ENCODE measurements around the gene EVI2B.
"Not testable (repeated sequence)": the region's sequence is repeated elsewhere in the genome, so short reads cannot be mapped to it uniquely, and the experiment has no call there.

EVI2B gene

GRCh38 chr17:31313982-31314781 is at the start of gene EVI2B:
Gene EVI2B, minus strand, starts transcription at chr17:31314054. Its CDS starts 8,445 bp downstream, at chr17:31305609.
- DNase-seq (ENCODE audit: low read depth) = no peak

GRCh38 chr17:31357839-31358394 is 44.1 kb upstream of the EVI2B start:
- DNase-seq (ENCODE audit: low read depth) = no peak

GRCh38 chr17:31357091-31357490 is 43.2 kb upstream of the EVI2B start:
- DNase-seq (ENCODE audit: low read depth) = no peak

- DNase-seq (ENCODE audit: low read depth) = no peak
Observed at GRCh38 chr17:31355935-31356334, 42.1 kb upstream of the EVI2B start.

- no peak for DNase-seq (ENCODE audit: low read depth)
Observed at GRCh38 chr17:31349454-31349853, 35.6 kb upstream of the EVI2B start.

- DNase-seq (ENCODE audit: low read depth) = not testable (repeated sequence)
Observed at GRCh38 chr17:31345191-31345747, 31.4 kb upstream of the EVI2B start.

GRCh38 chr17:31339906-31340661 is 26.2 kb upstream of the EVI2B start:
- DNase-seq (ENCODE audit: low read depth) = no peak

GRCh38 chr17:31329221-31329620 is 15.4 kb upstream of the EVI2B start:
- DNase-seq (ENCODE audit: low read depth) = no peak

GRCh38 chr17:31328160-31328535 is 14.3 kb upstream of the EVI2B start:
- no peak for DNase-seq (ENCODE audit: low read depth)

- DNase-seq (ENCODE audit: low read depth) = no peak
Observed at GRCh38 chr17:31327534-31328159, 13.8 kb upstream of the EVI2B start.

- DNase-seq (ENCODE audit: low read depth) = no peak
Observed at GRCh38 chr17:31323551-31323950, 9.7 kb upstream of the EVI2B start.

GRCh38 chr17:31321966-31322365 is 8.1 kb upstream of the EVI2B start:
- DNase-seq (ENCODE audit: low read depth) = no peak

- DNase-seq (ENCODE audit: low read depth) = no peak
Observed at GRCh38 chr17:31321481-31321880, 7.6 kb upstream of the EVI2B start, which contains the start of gene EVI2A. Gene EVI2A, minus strand, starts transcription at chr17:31321622. Its CDS starts 2,609 bp downstream, at chr17:31319013.

- no peak for DNase-seq (ENCODE audit: low read depth)
Observed at GRCh38 chr17:31320791-31321190, 6.9 kb upstream of the EVI2B start.

- DNase-seq (ENCODE audit: low read depth) = no peak
Observed at GRCh38 chr17:31320241-31320640, 6.4 kb upstream of the EVI2B start.

GRCh38 chr17:31318851-31319661 is 5.2 kb upstream of the EVI2B start:
- no peak for DNase-seq (ENCODE audit: low read depth)

GRCh38 chr17:31318298-31318801 is 4.5 kb upstream of the EVI2B start:
- no peak for DNase-seq (ENCODE audit: low read depth)

- no peak for DNase-seq (ENCODE audit: low read depth)
Observed at GRCh38 chr17:31314782-31315100, 887 bp upstream of the EVI2B start.

- not testable (repeated sequence) for DNase-seq (ENCODE audit: low read depth)
Observed at GRCh38 chr17:31312223-31312622, 1.6 kb downstream of the EVI2B start.

GRCh38 chr17:31311526-31311925 is 2.3 kb downstream of the EVI2B start:
- DNase-seq (ENCODE audit: low read depth) = no peak

- no peak for DNase-seq (ENCODE audit: low read depth)
Observed at GRCh38 chr17:31310886-31311285, 3.0 kb downstream of the EVI2B start.
